Spleen (tissue), 11 donors: ENCODE data around the gene TMEM205. TPM values are rescaled to one million over a fixed set of nuclear protein-coding genes. Genes with fewer than 3 reads are reported as not detected.
"Not testable (repeated sequence)": the region's sequence is repeated elsewhere in the genome, so short reads cannot be mapped to it uniquely, and the experiment has no call there.

Experiments
- DNase-seq: peaks from one replicate; pipeline ENCODE4 v3.0.0-alpha.2; 2020
- H3K27ac ChIP-seq, 8 donors: fragments of 200-600 bp; sonication (generic) in 7 of 8; 1 replicate in 4 of 8; 2 replicates in 4 of 8; pipeline versions ENCODE4 v1.5.0 to v1.8.0; 2016 to 2021; ENCODE audit warnings: inconsistent platforms in 4 of 8, mild to moderate bottlenecking in 4 of 8, moderate library complexity in 1 of 8
- H3K27me3 ChIP-seq, 7 donors: fragments of 200-600 bp; sonication (generic) in 6 of 7; replicated peaks in 1 of 7; 1 replicate in 4 of 7; 2 replicates in 3 of 7; pipeline versions ENCODE4 v1.5.0 to v1.8.0; 2016 to 2021; ENCODE audit warnings: inconsistent platforms in 3 of 7, mild to moderate bottlenecking in 1 of 7
- H3K36me3 ChIP-seq, 6 donors: fragments of 200-600 bp; sonication (generic) in 5 of 6; 1 replicate in 4 of 6; 2 replicates in 2 of 6; pipeline versions ENCODE4 v1.5.0 to v1.8.0; 2016 to 2021; ENCODE audit warnings: inconsistent platforms in 2 of 6
- H3K4me1 ChIP-seq, 6 donors: fragments of 200-600 bp; sonication (generic) in 5 of 6; 1 replicate in 3 of 6; 2 replicates in 3 of 6; pipeline versions ENCODE4 v1.5.0 to v1.8.0; 2016 to 2021; ENCODE audit warnings: inconsistent platforms in 3 of 6
- H3K4me3 ChIP-seq, 8 donors: fragments of 200-600 bp; sonication (generic) in 7 of 8; 1 replicate in 4 of 8; 2 replicates in 4 of 8; pipeline versions ENCODE4 v1.5.0 to v1.8.0; 2016 to 2021; ENCODE audit warnings: inconsistent platforms in 4 of 8, mild to moderate bottlenecking in 4 of 8, moderate library complexity in 2 of 8
- H3K9me3 ChIP-seq, 8 donors: fragments of 200-600 bp; sonication (generic) in 7 of 8; 1 replicate in 4 of 8; 2 replicates in 4 of 8; pipeline versions ENCODE4 v1.5.0 to v1.8.0; 2016 to 2021; ENCODE audit warnings: inconsistent platforms in 4 of 8
- CTCF ChIP-seq, 11 experiments: fragments of 200-600 bp in 7 of 11; fragments of 450-650 bp in 4 of 11; sonication (generic) in 4 of 11; IDR thresholded peaks in 8 of 11; conservative IDR thresholded peaks in 3 of 11; 1 replicate in 7 of 11; 2 replicates in 4 of 11; pipeline versions ENCODE4 v1.4.0 to v1.8.0; 2016 to 2021; ENCODE audit warnings: antibody characterized with exemption in 11 of 11, inconsistent platforms in 4 of 11, mild to moderate bottlenecking in 1 of 11
- POLR2A ChIP-seq, 3 donors: fragments of 450-650 bp; IDR thresholded peaks; one replicate each; pipeline ENCODE4 v1.5.1; 2017; ENCODE audit warnings: antibody characterized with exemption in 3 of 3, mild to moderate bottlenecking in 1 of 3
- POLR2AphosphoS5 ChIP-seq, 3 donors: sonication (generic); formaldehyde crosslinking; IDR thresholded peaks; one replicate each; pipeline ENCODE4 v1.5.1; 2017; ENCODE audit warnings: antibody characterized with exemption in 3 of 3
- WGBS, 5 donors: extraction: QIAGEN DNeasy Blood & Tissue Kit in 3 of 5; methylation state at CpG; one replicate each; pipeline versions ENCODE4 v1.1.5 to v1.1.7; 2013 to 2018; 5-methylcytosine and 5-hydroxymethylcytosine counted together
- intact Hi-C: fragments of 100-400 bp; cut with DNase I; formaldehyde crosslinking; loops from one replicate; pipeline ENCODE4 v1.15.0; 2023; ENCODE audit warnings: low total_unique reads
- polyA plus RNA-seq, 3 donors: library from polyadenylated mRNA; stranded (reverse); fragments of 200-250 nt; gene quantifications; one replicate each; pipeline ENCODE4 v1.2.1, GENCODE V29; 2013
- total RNA-seq, 7 donors: library from RNA; depleted of rRNA in 3 of 7; stranded (reverse); fragments of >200 nt in 3 of 7; fragmentation: NEBNext Ultra II Directional in 4 of 7; extraction: Animal tissue kit (Norgen Biotek cat#: 25700) in 4 of 7; gene quantifications; one replicate each; pipeline versions ENCODE4 v1.1.0 to v1.2.1, GENCODE V29; 2016 to 2021
- donor health status: healthy with polysubstance abuse.
- donor health status: DM: no; HTN: no; CAD: no; lungs with moderate emphysema.
- donor health status: DM: no; HTN: no; CAD: no.
- donor health status: Bipolar disorder and iron deficiency.
- donor health status: healthy.
- donor health status: DM: no; HTN: no; CAD: no.
- donor health status: DM: yes; HTN: yes; CAD: no.

TMEM205 gene
- total and polyA plus RNA-seq, 10 donors = 44.1 to 143 (median 69.6) TPM

DNA sequence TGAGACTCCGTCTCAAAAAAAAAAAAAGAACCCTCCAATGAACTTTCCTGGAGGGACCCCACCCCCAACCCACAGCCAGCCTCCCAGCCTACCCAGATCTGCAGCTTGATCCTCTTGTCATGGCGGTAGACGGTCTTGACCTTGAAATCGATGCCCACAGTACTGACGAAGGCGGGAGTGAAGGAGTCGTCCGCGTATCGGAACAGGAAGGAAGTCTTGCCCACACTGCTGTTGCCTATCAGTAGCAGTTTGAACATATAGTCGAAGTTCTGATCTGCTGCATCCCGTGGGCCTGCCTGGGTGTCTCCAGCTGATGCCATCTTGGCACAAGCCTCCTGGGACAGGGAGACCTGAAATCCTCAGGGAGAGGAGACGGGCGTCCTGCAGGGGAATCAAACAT is 9.0 kb downstream of the TMEM205 start:
- 24 to 50% (median 37%) methylated on average over 10 to 14 of the region's 14 CpGs for WGBS, 5 donors
- peaks cover 0 to 60% (median 42%) of the 10 kb centered on the region in 6 donors for H3K36me3 ChIP-seq
- intact Hi-C loops = no loop called here
- peak overlapping the region in 5 of 8 donors; percentile 15 to 96 (median 88) for H3K27ac ChIP-seq
- DNase-seq = no peak
- H3K9me3 ChIP-seq = peaks cover 0 to 6% (median 0%) of the 10 kb centered on the region in 8 donors
- H3K27me3 ChIP-seq = no peaks in the 10 kb centered on the region
- H3K4me1 ChIP-seq = peaks cover 11 to 59% (median 31%) of the 10 kb centered on the region in 6 donors
- peak overlapping the region in 3 of 8 donors; percentile 74 to 86 (median 85) for H3K4me3 ChIP-seq
- no peak for TF ChIP-seq POLR2A (IDR thresholded peaks at IDR 0.05)

DNA sequence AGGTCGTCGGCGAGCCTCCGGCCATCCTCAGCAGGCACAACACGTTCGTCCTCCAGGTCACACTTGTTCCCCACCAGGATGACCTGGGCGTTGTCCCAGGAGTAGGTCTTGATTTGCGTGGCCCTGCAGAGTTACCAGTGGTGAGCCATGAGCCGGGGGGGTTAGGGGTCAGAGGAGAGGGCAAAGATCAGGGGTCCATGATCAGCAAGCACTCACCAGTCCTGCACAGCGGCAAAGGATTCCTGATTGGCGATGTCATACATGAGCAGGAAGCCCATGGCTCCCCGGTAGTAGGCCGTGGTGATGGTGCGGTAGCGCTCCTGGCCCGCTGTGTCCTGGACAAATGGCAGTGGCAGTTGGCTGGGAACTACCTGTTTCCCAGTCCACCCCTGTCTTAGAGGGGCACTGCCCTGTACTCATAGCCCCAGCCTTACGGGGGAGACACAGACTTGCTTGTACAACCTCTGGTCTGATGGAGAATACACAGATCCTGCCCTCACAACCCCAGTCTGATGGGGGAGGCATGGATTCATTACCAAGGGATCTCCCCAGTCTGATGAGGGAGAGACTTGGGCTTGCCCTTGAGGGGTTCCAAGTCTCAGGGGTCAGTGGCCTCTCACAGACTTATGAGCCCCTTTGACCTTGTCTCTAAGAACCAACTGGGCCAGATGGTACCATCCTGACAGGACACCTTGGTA is 10.5 kb downstream of the TMEM205 start:
- TF ChIP-seq POLR2AphosphoS5 (IDR thresholded peaks at IDR 0.05) (no peak), POLR2A (IDR thresholded peaks at IDR 0.05) (no peak), CTCF (IDR thresholded peaks at IDR 0.05 in 8 of 11, conservative IDR thresholded peaks at IDR 0.05 in 3 of 11) (no peak)
- H3K4me3 ChIP-seq = no peak overlapping the region
- no peaks in the 10 kb centered on the region for H3K27me3 ChIP-seq
- H3K36me3 ChIP-seq = peaks cover 0 to 66% (median 44%) of the 10 kb centered on the region in 6 donors
- intact Hi-C loops = no loop called here
- H3K27ac ChIP-seq = no peak overlapping the region
- peaks cover 11 to 56% (median 31%) of the 10 kb centered on the region in 6 donors for H3K4me1 ChIP-seq
- 95 to 97% (median 96%) methylated on average over 15 to 17 of the region's 17 CpGs for WGBS, 5 donors
- DNase-seq = no peak
- peaks cover 0 to 6% (median 0%) of the 10 kb centered on the region in 8 donors for H3K9me3 ChIP-seq

DNA sequence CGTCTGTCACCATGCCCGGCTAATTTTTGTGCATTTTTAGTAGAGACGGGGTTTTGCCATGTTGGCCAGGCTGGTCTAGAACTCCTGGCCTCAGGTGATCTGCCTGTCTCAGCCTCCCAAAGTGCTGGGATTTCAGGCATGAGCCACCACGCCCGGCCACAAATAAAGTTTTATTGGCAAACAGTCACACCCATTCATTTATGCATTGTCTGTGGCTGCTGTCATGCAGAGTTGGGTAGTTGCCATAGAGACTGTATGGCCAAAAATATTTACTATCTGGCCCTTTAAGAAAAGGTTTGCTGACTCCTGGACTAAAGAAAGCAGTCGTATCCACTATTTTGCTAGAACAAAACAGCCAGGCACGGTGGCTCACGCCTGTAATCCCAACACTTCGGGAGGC is 12.2 kb downstream of the TMEM205 start:
- DNase-seq, intact Hi-C loops, H3K27ac ChIP-seq, H3K27me3 ChIP-seq, H3K9me3 ChIP-seq, H3K4me3 ChIP-seq: not testable (repeated sequence)
- Histone ChIP-seq H3K4me1 (peaks cover 5 to 38% (median 18%) of the 10 kb centered on the region in 6 donors), H3K36me3 (peaks cover 0 to 84% (median 54%) of the 10 kb centered on the region in 6 donors)
- 85 to 94% (median 93%) methylated on average over 9 of the region's 9 CpGs for WGBS, 5 donors

DNA sequence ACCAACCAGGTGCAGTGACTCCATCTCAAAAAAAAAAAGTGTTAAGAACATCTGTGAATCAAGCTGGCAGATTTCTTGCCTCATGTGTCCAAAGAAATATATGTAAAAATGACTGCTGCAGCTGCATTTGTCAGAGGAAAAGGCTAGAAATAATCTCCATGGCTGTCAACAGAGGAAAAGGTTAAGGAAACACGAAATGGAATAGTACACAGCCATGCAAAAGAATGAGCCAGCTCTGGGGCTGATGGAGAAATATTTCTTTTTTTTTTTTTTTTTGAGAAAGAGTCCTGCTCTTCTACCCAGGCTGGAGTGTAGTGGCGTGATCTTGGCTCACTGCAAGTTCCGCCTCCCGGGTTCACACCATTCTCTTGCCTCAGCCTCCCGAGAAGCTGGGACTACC is 13.2 kb downstream of the TMEM205 start:
- H3K4me1 ChIP-seq = peaks cover 0 to 28% (median 8%) of the 10 kb centered on the region in 6 donors
- no peaks in the 10 kb centered on the region for H3K27me3 ChIP-seq
- peak overlapping the region in 1 of 8 donors; percentile 37 for H3K27ac ChIP-seq
- H3K4me3 ChIP-seq = no peak overlapping the region
- TF ChIP-seq CTCF (IDR thresholded peaks at IDR 0.05 in 8 of 11, conservative IDR thresholded peaks at IDR 0.05 in 3 of 11) (no peak), POLR2A (IDR thresholded peaks at IDR 0.05) (no peak), POLR2AphosphoS5 (IDR thresholded peaks at IDR 0.05) (no peak)
- intact Hi-C loops = no loop called here
- peaks cover 0 to 6% (median 0%) of the 10 kb centered on the region in 8 donors for H3K9me3 ChIP-seq
- peaks cover 0 to 94% (median 59%) of the 10 kb centered on the region in 6 donors for H3K36me3 ChIP-seq
- no peak for DNase-seq
- 89 to 99% (median 97%) methylated on average over 5 of the region's 5 CpGs for WGBS, 5 donors

- peak overlapping the region in 4 of 8 donors; percentile 36 to 41 (median 37) for H3K27ac ChIP-seq
- no peak overlapping the region for H3K4me3 ChIP-seq
- H3K36me3 ChIP-seq = peaks cover 0 to 100% (median 68%) of the 10 kb centered on the region in 6 donors
- intact Hi-C loops = no loop called here
- DNase-seq = no peak
- peaks cover 0 to 6% (median 0%) of the 10 kb centered on the region in 8 donors for H3K9me3 ChIP-seq
- H3K27me3 ChIP-seq = no peaks in the 10 kb centered on the region
- no peak for TF ChIP-seq CTCF (IDR thresholded peaks at IDR 0.05 in 8 of 11, conservative IDR thresholded peaks at IDR 0.05 in 3 of 11)
- TF ChIP-seq POLR2A (IDR thresholded peaks at IDR 0.05) = no peak
- no peak for TF ChIP-seq POLR2AphosphoS5 (IDR thresholded peaks at IDR 0.05)
- H3K4me1 ChIP-seq = peaks cover 0 to 21% (median 0%) of the 10 kb centered on the region in 6 donors
- WGBS, 5 donors = 70 to 83% (median 75%) methylated on average over 4 of the region's 4 CpGs
These were observed 14.6 kb downstream of the TMEM205 start for GRCh38 chr19:11331502-11331901.
